D721Med (cell line): ENCODE data around the gene DOK7.

Source experiments
- DNase-seq: peaks from one replicate; pipeline ENCODE4 v3.0.0; 2011; ENCODE audit warnings: low spot score; ENCODE audit not compliant: insufficient read length
- FAIRE-seq: peaks from 2 replicates; lab custom pipeline; 2011; peaks lifted over from hg19 to GRCh38; lab: Jason Lieb, UNC
- TF ChIP-seq, protein P1 (sequence below): IDR thresholded peaks from 2 replicates; pipeline ENCODE4 v1.5.1; 2012; ENCODE audit warnings: mild to moderate bottlenecking, control low read depth; ENCODE audit not compliant: insufficient read depth; ENCODE audit errors: missing control alignments

The DOK7 gene

DNA sequence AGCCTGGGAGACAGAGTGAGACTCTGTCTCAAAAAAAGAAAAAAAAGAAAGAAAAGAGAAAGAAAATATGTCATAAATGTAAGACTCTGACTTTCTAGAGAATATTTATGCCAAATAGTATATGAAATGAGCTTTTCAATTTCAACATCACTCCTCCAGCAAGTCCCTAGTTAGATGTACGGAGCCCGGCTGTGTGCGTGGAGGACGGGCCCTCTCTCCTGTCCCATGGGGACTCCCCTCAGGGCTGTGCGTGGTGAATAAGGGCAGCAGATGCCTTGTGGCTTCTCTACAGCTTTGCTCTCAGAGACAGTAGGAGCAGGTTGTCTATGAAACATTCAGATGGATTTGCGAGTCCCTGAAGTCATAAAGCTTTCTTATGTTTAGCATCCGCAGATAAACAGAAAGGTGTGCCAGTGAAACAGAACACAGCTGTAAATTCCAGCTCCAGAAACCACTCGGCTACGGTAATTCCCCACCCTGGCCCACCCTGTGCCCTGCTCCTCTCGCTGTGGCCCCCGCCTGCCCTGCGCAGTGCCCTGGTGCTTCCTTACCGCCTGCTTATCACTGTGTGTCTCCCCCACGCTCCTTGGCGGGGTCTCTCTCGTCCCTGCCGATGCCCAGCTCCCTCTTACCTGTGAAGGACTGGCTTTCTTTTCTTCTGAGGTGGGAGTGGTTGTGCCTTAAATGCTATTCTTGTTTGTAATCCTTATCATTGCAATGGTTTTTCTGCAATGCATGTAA, 35.2 kb upstream of the DOK7 start:
- TF ChIP-seq, protein P1, sequence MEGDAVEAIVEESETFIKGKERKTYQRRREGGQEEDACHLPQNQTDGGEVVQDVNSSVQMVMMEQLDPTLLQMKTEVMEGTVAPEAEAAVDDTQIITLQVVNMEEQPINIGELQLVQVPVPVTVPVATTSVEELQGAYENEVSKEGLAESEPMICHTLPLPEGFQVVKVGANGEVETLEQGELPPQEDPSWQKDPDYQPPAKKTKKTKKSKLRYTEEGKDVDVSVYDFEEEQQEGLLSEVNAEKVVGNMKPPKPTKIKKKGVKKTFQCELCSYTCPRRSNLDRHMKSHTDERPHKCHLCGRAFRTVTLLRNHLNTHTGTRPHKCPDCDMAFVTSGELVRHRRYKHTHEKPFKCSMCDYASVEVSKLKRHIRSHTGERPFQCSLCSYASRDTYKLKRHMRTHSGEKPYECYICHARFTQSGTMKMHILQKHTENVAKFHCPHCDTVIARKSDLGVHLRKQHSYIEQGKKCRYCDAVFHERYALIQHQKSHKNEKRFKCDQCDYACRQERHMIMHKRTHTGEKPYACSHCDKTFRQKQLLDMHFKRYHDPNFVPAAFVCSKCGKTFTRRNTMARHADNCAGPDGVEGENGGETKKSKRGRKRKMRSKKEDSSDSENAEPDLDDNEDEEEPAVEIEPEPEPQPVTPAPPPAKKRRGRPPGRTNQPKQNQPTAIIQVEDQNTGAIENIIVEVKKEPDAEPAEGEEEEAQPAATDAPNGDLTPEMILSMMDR, result no peak
- no peak for DNase-seq
- FAIRE-seq, result no peak

DNA sequence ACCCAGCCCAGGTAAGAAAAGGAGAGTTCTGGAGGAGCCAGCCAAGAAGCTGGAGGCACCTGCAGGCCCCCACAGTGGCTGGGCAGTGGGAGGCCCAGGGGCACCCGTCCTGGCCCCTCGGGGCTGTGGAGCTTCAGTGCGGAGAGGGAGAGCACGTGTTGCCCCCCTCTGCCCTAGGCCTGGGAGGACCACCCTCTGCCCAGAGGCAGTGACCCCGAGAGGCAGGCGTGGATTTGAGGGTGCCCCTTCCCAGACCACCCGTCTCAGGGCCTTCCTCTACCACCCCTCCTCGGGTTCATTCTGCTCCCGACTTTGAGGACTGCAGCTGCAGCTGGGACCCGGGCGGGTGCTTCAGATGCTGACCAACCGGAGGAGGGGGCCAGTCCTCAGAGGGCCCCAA, 33.5 kb upstream of the DOK7 start:
- TF ChIP-seq, protein P1, result no peak
- no peak for DNase-seq
- no peak for FAIRE-seq

DNA sequence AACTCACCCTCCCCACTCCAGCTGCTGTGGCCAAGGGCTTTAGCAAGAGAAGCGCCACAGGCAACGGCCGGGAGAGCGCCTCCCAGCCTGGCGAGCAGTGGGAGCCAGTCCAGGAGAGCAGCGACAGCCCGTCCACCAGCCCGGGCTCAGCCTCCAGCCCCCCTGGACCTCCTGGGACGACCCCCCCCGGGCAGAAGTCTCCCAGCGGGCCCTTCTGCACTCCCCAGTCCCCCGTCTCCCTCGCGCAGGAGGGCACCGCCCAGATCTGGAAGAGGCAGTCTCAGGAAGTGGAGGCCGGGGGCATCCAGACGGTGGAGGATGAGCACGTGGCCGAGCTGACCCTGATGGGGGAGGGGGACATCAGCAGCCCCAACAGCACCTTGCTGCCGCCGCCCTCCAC, 32.6 kb upstream of the DOK7 start:
- TF ChIP-seq, protein P1, result no peak
- no peak for DNase-seq
- no peak for FAIRE-seq

DNA sequence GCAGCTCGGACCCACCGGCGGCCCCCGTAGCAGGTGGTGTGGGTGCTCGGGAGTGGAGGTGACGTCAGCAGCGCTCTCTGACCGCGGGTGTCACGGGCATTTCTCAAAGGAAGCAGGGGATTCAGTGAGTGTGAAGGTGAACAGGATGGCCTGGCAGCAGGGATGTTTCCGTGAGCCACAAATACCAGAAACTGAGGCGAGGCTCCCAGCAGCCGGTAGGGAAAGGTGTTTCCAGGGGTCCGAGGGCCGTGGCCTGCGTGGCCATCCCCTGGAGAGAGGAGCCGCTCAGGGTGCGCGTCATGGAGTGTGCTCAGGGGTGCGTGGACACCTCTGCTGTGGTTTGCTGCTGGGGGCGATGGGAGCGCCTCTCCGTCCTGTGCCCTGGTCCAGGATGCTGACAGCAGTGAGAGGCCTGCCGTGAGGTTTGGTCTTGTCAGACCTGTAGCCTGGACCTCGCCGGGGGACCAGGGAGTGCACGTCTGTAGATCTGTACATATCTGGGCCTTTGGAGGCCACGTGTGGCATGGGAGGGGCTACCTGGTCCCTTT, 31.6 kb upstream of the DOK7 start:
- TF ChIP-seq, protein P1, result no peak
- no peak for DNase-seq
- no peak for FAIRE-seq

DNA sequence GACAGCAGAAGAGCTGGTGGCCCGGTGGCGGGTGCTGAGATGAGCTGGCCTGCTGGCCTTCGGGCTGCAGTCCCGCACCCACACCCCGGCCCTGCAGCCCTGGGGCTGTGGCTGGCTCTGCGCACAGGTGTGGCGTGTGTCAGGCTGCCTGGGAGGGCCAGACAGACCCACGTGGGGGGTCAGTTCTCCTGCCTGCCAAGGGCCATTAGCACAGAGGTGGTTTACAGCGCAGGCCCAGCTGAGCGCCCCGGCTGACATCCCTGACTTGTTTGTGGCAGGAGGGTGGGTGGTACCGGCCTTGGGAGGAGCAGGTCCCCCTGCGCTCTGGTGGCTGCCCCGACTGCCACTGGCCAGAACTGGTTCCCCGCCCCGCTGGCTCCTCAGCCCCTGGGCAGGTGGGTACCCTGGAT, 30.7 kb upstream of the DOK7 start:
- FAIRE-seq, result no peak
- TF ChIP-seq, protein P1, result no peak
- DNase-seq, result no peak

DNA sequence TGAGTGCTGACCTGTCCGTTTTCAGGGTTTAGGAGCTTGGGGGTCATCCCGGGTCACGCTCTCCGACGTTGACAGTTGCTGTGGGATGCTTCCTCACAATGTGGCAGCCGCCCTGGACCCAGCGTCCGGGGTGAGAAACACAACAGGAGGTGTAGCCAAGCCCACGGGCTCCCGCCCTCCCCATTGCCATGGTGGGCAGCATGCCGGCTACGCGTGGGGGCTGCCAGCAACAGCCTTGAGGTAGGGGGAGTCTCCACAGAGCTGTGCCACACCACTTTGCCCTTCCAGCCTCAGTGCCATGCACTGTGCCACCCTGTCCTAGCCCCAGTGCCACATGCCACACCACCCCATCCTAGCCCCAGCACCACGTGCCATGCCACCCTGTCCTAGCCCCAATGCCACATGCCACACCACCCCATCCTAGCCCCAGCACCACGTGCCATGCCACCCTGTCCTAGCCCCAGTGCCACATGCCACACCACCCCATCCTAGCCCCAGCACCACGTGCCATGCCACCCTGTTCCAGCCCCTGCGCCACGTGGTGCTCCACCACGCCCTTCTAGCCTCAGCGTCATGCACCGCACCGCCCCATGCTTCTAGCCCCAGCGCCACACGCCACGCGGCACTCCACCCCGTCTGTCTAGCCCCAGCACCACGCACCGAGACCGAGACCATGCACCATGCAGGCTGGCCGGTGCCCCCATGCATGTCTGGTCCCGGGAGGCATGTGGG, 29.8 kb upstream of the DOK7 start:
- TF ChIP-seq, protein P1, result no peak
- FAIRE-seq, result no peak
- DNase-seq, result no peak
